NT2/D1 (cell line): Measurements from ENCODE around the gene POLR2M.

Experiments
- SUZ12 ChIP-seq: IDR thresholded peaks from 2 replicates; pipeline ENCODE4 v1.6.1; 2011; ENCODE audit not compliant: insufficient read length, insufficient read depth; ENCODE audit errors: extremely low read depth
- ZNF274 ChIP-seq: IDR thresholded peaks from 2 replicates; pipeline ENCODE4 v1.6.1; 2011; ENCODE audit warnings: mild to moderate bottlenecking, low read depth, low read length

GRCh38 chr15:57735891-57736290 lies 29.4 kb downstream of the POLR2M start:
- TF ChIP-seq ZNF274 (no peak), SUZ12 (no peak)
